Ovary (tissue), 9 donors: ENCODE results near the gene PKN2. TPM values are rescaled to one million over a fixed set of nuclear protein-coding genes. Genes with fewer than 3 reads are reported as not detected.

Experiments used
- DNase-seq, 5 donors: peaks; one replicate each; pipeline ENCODE4 v3.0.0-alpha.2; 2019 to 2020
- H3K27ac ChIP-seq, 2 donors: fragments of 200-600 bp; one replicate each; pipeline versions ENCODE4 v1.5.1 to v1.8.0; 2019 to 2022
- H3K27me3 ChIP-seq: fragments of 200-600 bp; one replicate; pipeline ENCODE4 v1.8.0; 2022
- H3K36me3 ChIP-seq: fragments of 200-600 bp; sonication (generic); one replicate; pipeline ENCODE4 v1.5.1; 2019
- H3K4me1 ChIP-seq: one replicate; pipeline ENCODE4 v1.8.1; 2013; ENCODE audit warnings: mild to moderate bottlenecking, moderate library complexity; ENCODE audit not compliant: insufficient read depth
- H3K4me3 ChIP-seq: fragments of 200-600 bp; sonication (generic); one replicate; pipeline ENCODE4 v1.5.1; 2017
- H3K9me3 ChIP-seq, 2 donors: fragments of 200-600 bp in 1 of 2; sonication (generic) in 1 of 2; one replicate each; pipeline versions ENCODE4 v1.5.1 to v1.8.1; 2013 to 2019; ENCODE audit warnings: mild to moderate bottlenecking in 1 of 2, moderate library complexity in 1 of 2
- EP300 ChIP-seq: sonication (generic); formaldehyde crosslinking; IDR thresholded peaks from one replicate; pipeline ENCODE4 v1.6.1; 2017; ENCODE audit warnings: antibody characterized with exemption
- POLR2A ChIP-seq: fragments of 450-650 bp; IDR thresholded peaks from one replicate; pipeline ENCODE4 v1.6.1; 2017; ENCODE audit warnings: antibody characterized with exemption, mild to moderate bottlenecking, moderate library complexity
- WGBS, 3 donors: extraction: QIAGEN DNeasy Blood & Tissue Kit in 1 of 3; methylation state at CpG; one replicate each; pipeline versions ENCODE4 v1.1.5 to v1.1.7; 2013 to 2017; 5-methylcytosine and 5-hydroxymethylcytosine counted together
- intact Hi-C, 4 donors: fragments of 100-400 bp; cut with DNase I; formaldehyde crosslinking; loops; one replicate each; pipeline versions ENCODE4 v1.11.0 to v1.15.1; 2022 to 2023
- polyA plus RNA-seq, 2 donors: library from polyadenylated mRNA; stranded (reverse); fragments of 200-250 nt in 1 of 2; fragments of 350-450 nt in 1 of 2; fragmentation: Illumina TruSeq in 1 of 2; extraction: RNeasy Lipid Tissue Mini Kit (QIAGEN cat#74804) in 1 of 2; gene quantifications; one replicate each; pipeline ENCODE4 v1.2.3, GENCODE V29; 2013 to 2014
- total RNA-seq, 7 donors: library from RNA; depleted of rRNA in 2 of 7; stranded (reverse); fragments of >200 nt in 2 of 7; fragmentation: NEBNext Ultra II Directional in 3 of 7; extraction: Animal tissue kit (Norgen Biotek cat#: 25700) in 3 of 7; gene quantifications; one replicate each; pipeline versions ENCODE4 v1.1.0 to v1.2.4, GENCODE V29; 2016 to 2023
- TF ChIP-seq, protein P1 (sequence below), 3 donors: fragments of 450-650 bp in 2 of 3; fragments of 200-600 bp in 1 of 3; IDR thresholded peaks; one replicate each; pipeline versions ENCODE4 v1.5.1 to v1.8.0; 2016 to 2022; ENCODE audit warnings: antibody characterized with exemption in 3 of 3, mild to moderate bottlenecking in 1 of 3
- donor health status: DM: no; HTN: no; CAD: no; lungs with moderate emphysema.
- donor health status: DM: no; HTN: no; CAD: no.
- donor health status: Bipolar disorder and iron deficiency.
- donor health status: DM: yes; HTN: yes; CAD: no.
- donor health status: DM: no; HTN: no; CAD: no.
- donor health status: DM: yes; HTN: yes; CAD: no.

The PKN2 gene
- total and polyA plus RNA-seq, 9 donors: 17.8 to 58.9 (median 48.6) TPM

DNA sequence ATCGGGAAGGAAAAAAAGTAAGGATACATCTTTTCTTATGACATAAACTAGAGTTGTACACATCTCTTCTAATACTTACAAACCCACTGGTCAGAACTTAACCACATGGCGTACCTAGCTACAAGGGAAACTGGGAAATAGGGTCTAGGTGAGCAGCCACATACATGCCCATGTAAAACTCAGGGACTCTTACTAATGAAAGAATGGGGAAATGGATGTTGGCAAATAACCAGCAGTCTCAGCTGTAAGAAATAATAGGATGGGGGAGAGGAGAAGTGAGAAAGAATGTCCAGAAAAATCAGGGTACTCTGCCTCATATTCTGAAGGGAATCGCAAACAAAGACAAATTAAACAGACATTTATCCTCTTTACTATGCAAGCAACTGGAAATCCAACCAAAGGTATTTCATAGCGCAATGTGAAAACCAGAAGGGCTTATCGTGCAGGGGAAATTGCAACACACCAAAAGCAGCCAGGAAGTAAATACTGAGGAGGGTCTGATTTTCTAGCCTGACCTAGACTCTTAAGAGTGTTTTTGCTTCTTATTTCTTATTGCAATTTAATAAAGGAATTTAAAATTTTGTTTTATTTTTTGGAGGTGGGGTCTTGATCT lies 189.8 kb downstream of the PKN2 start:
- WGBS, 3 donors: 67 to 70% (median 67%) methylated on average over 5 of the region's 5 CpGs
- H3K4me1 ChIP-seq: no peaks in the 10 kb centered on the region
- H3K36me3 ChIP-seq: no peaks in the 10 kb centered on the region
- intact Hi-C loops: loop anchor here in 1 of 4 donors (10.0 kb wide), 1 partner anchor 219 kb away; no protein-coding TSS in a partner anchor
- H3K4me3 ChIP-seq: no peak overlapping the region
- TF ChIP-seq EP300 (no peak), POLR2A (no peak)
- TF ChIP-seq, protein P1, sequence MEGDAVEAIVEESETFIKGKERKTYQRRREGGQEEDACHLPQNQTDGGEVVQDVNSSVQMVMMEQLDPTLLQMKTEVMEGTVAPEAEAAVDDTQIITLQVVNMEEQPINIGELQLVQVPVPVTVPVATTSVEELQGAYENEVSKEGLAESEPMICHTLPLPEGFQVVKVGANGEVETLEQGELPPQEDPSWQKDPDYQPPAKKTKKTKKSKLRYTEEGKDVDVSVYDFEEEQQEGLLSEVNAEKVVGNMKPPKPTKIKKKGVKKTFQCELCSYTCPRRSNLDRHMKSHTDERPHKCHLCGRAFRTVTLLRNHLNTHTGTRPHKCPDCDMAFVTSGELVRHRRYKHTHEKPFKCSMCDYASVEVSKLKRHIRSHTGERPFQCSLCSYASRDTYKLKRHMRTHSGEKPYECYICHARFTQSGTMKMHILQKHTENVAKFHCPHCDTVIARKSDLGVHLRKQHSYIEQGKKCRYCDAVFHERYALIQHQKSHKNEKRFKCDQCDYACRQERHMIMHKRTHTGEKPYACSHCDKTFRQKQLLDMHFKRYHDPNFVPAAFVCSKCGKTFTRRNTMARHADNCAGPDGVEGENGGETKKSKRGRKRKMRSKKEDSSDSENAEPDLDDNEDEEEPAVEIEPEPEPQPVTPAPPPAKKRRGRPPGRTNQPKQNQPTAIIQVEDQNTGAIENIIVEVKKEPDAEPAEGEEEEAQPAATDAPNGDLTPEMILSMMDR (IDR thresholded peaks at IDR 0.05): no peak
- H3K27me3 ChIP-seq: no peaks in the 10 kb centered on the region
- no peaks in the 10 kb centered on the region for H3K9me3 ChIP-seq
- H3K27ac ChIP-seq: no peak overlapping the region
- no peak for DNase-seq

DNA sequence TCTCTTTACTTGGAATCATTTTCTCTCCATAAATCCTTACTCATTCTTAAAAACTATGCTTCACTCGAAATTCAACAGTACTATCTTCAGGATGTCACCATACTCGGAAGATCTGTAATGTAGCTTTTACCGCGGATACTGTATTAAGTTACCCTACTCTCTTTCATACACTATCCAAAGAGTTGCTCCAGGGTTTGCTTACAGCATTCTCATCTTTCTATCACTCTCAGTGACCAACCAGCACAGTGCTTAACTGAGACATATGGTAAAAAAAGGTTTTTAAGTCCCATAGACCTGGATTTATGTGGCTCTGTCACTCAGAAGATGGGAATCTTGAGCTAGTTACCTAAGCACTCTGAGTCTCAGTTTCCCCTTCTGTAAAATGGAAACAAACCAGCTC lies 191.5 kb downstream of the PKN2 start:
- Histone ChIP-seq H3K36me3 (no peaks in the 10 kb centered on the region), H3K4me3 (no peak overlapping the region), H3K4me1 (no peaks in the 10 kb centered on the region), H3K27me3 (no peaks in the 10 kb centered on the region), H3K27ac (no peak overlapping the region), H3K9me3 (no peaks in the 10 kb centered on the region)
- 87 to 92% (median 91%) methylated on average over 4 of the region's 4 CpGs for WGBS, 3 donors
- DNase-seq: no peak
- intact Hi-C loops: loop anchor here in 3 of 4 donors (5.0 to 10.0 kb wide), 2 partner anchors 218 to 221 kb away; no protein-coding TSS in a partner anchor
- TF ChIP-seq, protein P1 (IDR thresholded peaks at IDR 0.05): no peak

DNA sequence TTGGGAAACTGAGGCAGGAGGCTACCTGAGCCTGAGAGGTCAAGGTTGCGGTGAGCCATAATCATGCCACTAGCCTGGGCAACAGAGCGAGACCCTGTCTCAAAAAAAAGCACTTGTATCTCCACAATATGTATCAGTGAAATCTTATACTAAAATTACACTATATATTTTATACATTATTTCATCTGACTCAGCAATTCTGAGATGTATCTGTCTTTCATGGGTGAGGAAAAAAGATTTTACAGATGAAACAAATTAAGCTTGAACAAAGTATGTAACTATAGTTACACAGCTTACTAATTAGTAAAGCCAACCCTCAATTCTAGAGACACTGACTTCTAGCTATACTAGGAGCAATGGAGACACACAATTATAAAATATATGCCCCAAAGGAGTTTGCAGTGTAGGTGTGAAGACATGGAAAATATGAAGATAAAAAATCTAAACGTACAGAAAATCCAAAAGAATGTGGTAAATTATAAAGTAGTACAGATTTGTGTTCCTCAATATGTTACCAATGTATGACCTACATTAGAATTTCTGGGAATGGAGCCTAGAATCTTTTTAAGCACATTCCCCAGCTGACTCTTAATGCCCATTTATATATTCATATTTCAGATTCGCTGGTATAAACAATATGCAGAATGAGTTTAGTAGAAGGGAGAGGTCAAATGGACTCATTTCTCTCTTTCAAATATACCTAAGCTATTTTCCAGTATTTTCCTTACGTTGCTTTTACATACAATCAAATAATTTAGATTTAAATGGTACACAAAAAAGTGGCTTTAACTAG lies 192.7 kb downstream of the PKN2 start:
- Histone ChIP-seq H3K27me3 (no peaks in the 10 kb centered on the region), H3K9me3 (no peaks in the 10 kb centered on the region), H3K27ac (no peak overlapping the region), H3K4me1 (no peaks in the 10 kb centered on the region), H3K36me3 (no peaks in the 10 kb centered on the region), H3K4me3 (no peak overlapping the region)
- intact Hi-C loops: loop anchor here in 3 of 4 donors (5.0 to 10.0 kb wide), 2 partner anchors 219 to 222 kb away; no protein-coding TSS in a partner anchor
- TF ChIP-seq, protein P1 (IDR thresholded peaks at IDR 0.05): no peak
- no peak for TF ChIP-seq EP300
- TF ChIP-seq POLR2A: no peak
- 59 to 62% (median 62%) methylated on average over 5 of the region's 5 CpGs for WGBS, 3 donors
- DNase-seq: no peak

DNA sequence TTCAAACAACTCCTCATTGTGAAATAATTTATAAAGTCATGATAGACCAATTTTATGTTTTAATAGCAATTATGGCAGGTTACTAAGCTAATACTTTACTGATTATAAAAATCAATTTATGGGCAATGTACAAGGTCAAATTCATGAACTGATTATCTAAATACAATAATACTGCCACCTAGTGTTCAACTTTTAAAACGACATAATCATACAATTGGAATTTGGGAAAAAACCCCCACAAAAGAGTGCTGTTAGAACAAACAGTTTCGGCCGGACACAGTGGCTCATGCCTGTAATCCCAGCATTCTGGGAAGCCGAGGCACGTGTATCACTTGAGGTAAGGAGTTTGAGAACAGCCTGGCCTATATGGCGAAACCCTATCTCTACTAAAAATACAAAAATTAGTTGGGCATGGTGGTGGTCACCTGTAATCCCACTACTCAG lies 193.3 kb downstream of the PKN2 start:
- 23 to 28% (median 23%) methylated on average over 6 of the region's 6 CpGs for WGBS, 3 donors
- Histone ChIP-seq H3K4me3 (no peak overlapping the region), H3K4me1 (no peaks in the 10 kb centered on the region), H3K36me3 (no peaks in the 10 kb centered on the region), H3K9me3 (no peaks in the 10 kb centered on the region), H3K27ac (no peak overlapping the region), H3K27me3 (no peaks in the 10 kb centered on the region)
- no peak for DNase-seq
- TF ChIP-seq, protein P1 (IDR thresholded peaks at IDR 0.05): peak; percentile 19 to 28 (median 25)
- no peak for TF ChIP-seq POLR2A
- TF ChIP-seq EP300: no peak
- intact Hi-C loops: loop anchor here in 3 of 4 donors (5.0 to 10.0 kb wide), 2 partner anchors 220 to 223 kb away; no protein-coding TSS in a partner anchor
